HepG2 (cell line): Measurements from ENCODE around the gene ARHGEF11. TPM values are rescaled to one million over a fixed set of nuclear protein-coding genes. Genes with fewer than 3 reads are reported as not detected.

ENCODE experiments used
- AGO2 ChIP-seq: fragments of 200-400 bp; formaldehyde crosslinking; optimal IDR thresholded peaks from 2 replicates; pipeline ENCODE3; 2017; ENCODE audit warnings: mild to moderate bottlenecking, low read depth, low read length, moderate library complexity
- CCDC6 ChIP-seq: sonication (generic); formaldehyde crosslinking; IDR thresholded peaks from 2 replicates; pipeline ENCODE4 v1.8.1; 2022; ENCODE audit warnings: mild to moderate bottlenecking, missing genetic modification reagents, moderate library complexity
- HES4 ChIP-seq: sonication (generic); formaldehyde crosslinking; IDR thresholded peaks from 2 replicates; pipeline ENCODE4 v1.9.0; 2021; ENCODE audit warnings: mild to moderate bottlenecking, missing genetic modification reagents, borderline replicate concordance
- HNF4A ChIP-seq: sonication (generic); formaldehyde crosslinking; IDR thresholded peaks from 2 replicates; pipeline ENCODE4 v1.4.0; 2020; ENCODE audit warnings: missing genetic modification reagents
- IRF9 ChIP-seq: sonication (generic); formaldehyde crosslinking; IDR thresholded peaks from 2 replicates; pipeline ENCODE4 v1.8.0; 2022; ENCODE audit warnings: missing genetic modification reagents, mild to moderate bottlenecking, borderline replicate concordance
- MAZ ChIP-seq, 2 experiments: sonication (generic) in 1 of 2; formaldehyde crosslinking in 1 of 2; IDR thresholded peaks; 2 replicates each; pipeline versions ENCODE4 v1.5.0 to v1.6.1; 2012 to 2020; ENCODE audit warnings: low read depth in 2 of 2, mild to moderate bottlenecking in 2 of 2, borderline replicate concordance in 1 of 2, improper control_type of control experiment in 1 of 2, low read length in 1 of 2, missing genetic modification reagents in 1 of 2, moderate library complexity in 1 of 2
- MLLT10 ChIP-seq: sonication (generic); formaldehyde crosslinking; IDR thresholded peaks from 2 replicates; pipeline ENCODE4 v1.4.0; 2020; ENCODE audit warnings: missing genetic modification reagents
- NFIC ChIP-seq: IDR thresholded peaks from 2 replicates; pipeline ENCODE4 v1.6.1; 2012; ENCODE audit warnings: mild to moderate bottlenecking, low read length, inconsistent platforms
- SRSF9 ChIP-seq: fragments of 200-400 bp; formaldehyde crosslinking; IDR thresholded peaks from 2 replicates; pipeline ENCODE4 v1.6.1; 2018; ENCODE audit warnings: borderline replicate concordance, mild to moderate bottlenecking, low read depth, low read length; ENCODE audit not compliant: insufficient read depth, poor library complexity, severe bottlenecking
- TFDP2 ChIP-seq: sonication (generic); formaldehyde crosslinking; IDR thresholded peaks from 2 replicates; pipeline ENCODE4 v1.4.0; 2020; ENCODE audit warnings: missing genetic modification reagents
- ZFY ChIP-seq: sonication (generic); formaldehyde crosslinking; IDR thresholded peaks from 2 replicates; pipeline ENCODE4 v1.4.0; 2020; ENCODE audit warnings: missing genetic modification reagents
- ZNF3 ChIP-seq: IDR thresholded peaks from 2 replicates; pipeline ENCODE4 v1.7.0; 2017; ENCODE audit warnings: inconsistent platforms
- ZNF496 ChIP-seq: sonication (generic); formaldehyde crosslinking; IDR thresholded peaks from 2 replicates; pipeline ENCODE4 v1.8.1; 2023; ENCODE audit warnings: mild to moderate bottlenecking, moderate library complexity, missing genetic modification reagents; ENCODE audit not compliant: insufficient replicate concordance
- ZNF546 ChIP-seq: sonication (generic); formaldehyde crosslinking; conservative IDR thresholded peaks from 2 replicates; pipeline ENCODE4 v1.8.1; 2023; ENCODE audit warnings: mild to moderate bottlenecking, missing genetic modification reagents
- ZNF569 ChIP-seq: sonication (generic); formaldehyde crosslinking; IDR thresholded peaks from 2 replicates; pipeline ENCODE4 v1.5.0; 2020; ENCODE audit warnings: mild to moderate bottlenecking, missing genetic modification reagents, moderate library complexity, borderline replicate concordance
- ZNF7 ChIP-seq: IDR thresholded peaks from 2 replicates; pipeline ENCODE4 v1.6.1; 2016; ENCODE audit warnings: missing biosample characterization, missing genetic modification reagents
- ZNF83 ChIP-seq: sonication (generic); formaldehyde crosslinking; IDR thresholded peaks from 2 replicates; pipeline ENCODE4 v1.4.0; 2020; ENCODE audit warnings: missing genetic modification reagents, mild to moderate bottlenecking, borderline replicate concordance
- ZNF891 ChIP-seq: sonication (generic); formaldehyde crosslinking; IDR thresholded peaks from 2 replicates; pipeline ENCODE4 v1.5.0; 2020; ENCODE audit warnings: mild to moderate bottlenecking, missing genetic modification reagents
- ZSCAN25 ChIP-seq: sonication (generic); formaldehyde crosslinking; IDR thresholded peaks from 2 replicates; pipeline ENCODE4 v1.8.0; 2022; ENCODE audit warnings: mild to moderate bottlenecking, missing genetic modification reagents
- polyA plus RNA-seq, 8 experiments: library from polyadenylated mRNA; depleted of rRNA in 3 of 8; stranded (reverse) in 7 of 8; unstranded in 1 of 8; fragments of >200 nt; fragmentation: Illumina TruSeq in 4 of 8; extraction: Trizol in 4 of 8; gene quantifications; 2 replicates each; pipeline versions ENCODE4 v1.2.1 to v1.2.3, GENCODE V29; 2011 to 2016; ENCODE audit warnings: low read depth in 4 of 8, missing spikeins in 1 of 8, mixed read lengths in 1 of 8; ENCODE audit not compliant: insufficient read depth in 1 of 8
- total RNA-seq, 5 experiments: library from RNA; depleted of rRNA; stranded (reverse); fragments of >200 nt; fragmentation: Illumina TruSeq; extraction: Trizol; gene quantifications; 2 replicates each; pipeline ENCODE4 v1.2.3, GENCODE V29; 2016; ENCODE audit warnings: low read depth in 1 of 5
- TF ChIP-seq, protein P1 (sequence below): IDR thresholded peaks from 2 replicates; pipeline ENCODE4 v1.6.1; 2016; ENCODE audit warnings: control low read depth
- TF ChIP-seq, protein P2 (sequence below): sonication (generic); formaldehyde crosslinking; IDR thresholded peaks from 2 replicates; pipeline ENCODE4 v1.4.0; 2020; ENCODE audit warnings: mild to moderate bottlenecking, low read depth, missing genetic modification reagents
- TF ChIP-seq, protein P3 (sequence below): IDR thresholded peaks from 2 replicates; pipeline ENCODE4 v1.6.1; 2016; ENCODE audit warnings: low read depth, control low read depth

Gene ARHGEF11
- total and polyA plus RNA-seq, 2 of the 13 experiments (the other 11 are each of a cell fraction or from before 2014, with no cell fraction given), result 16.5 to 21.2 TPM

- TF ChIP-seq SRSF9 (no peak), AGO2 (no peak), ZFY (CRISPR knock-in tag) (peak; percentile 90), IRF9 (peak; percentile 25; the same call in 1 of the 2 replicates), ZSCAN25 (CRISPR knock-in tag) (0 out of 2 replicates have a peak, but pooled peaks have one; percentile 20), NFIC (no peak), ZNF83 (no peak), TFDP2 (peak; percentile 71; the same call in 1 of the 2 replicates), HES4 (CRISPR knock-in tag) (0 out of 2 replicates have a peak, but pooled peaks have one; percentile 35), MLLT10 (CRISPR knock-in tag) (no peak), MAZ (IDR thresholded peaks at IDR 0.05; ENCODE audit: borderline replicate concordance, low read depth, low read length) (peak; percentile 72), MAZ (CRISPR knock-in tag; IDR thresholded peaks at IDR 0.05; ENCODE audit: low read depth) (peak; percentile 95), ZNF569 (no peak), ZNF496 (no peak), ZNF3 (CRISPR knock-in tag) (no peak), CCDC6 (CRISPR knock-in tag) (peak; percentile 64; the same call in 1 of the 2 replicates), ZNF7 (CRISPR knock-in tag) (no peak), HNF4A (CRISPR knock-in tag) (no peak), ZNF546 (CRISPR knock-in tag) (no peak), ZNF891 (CRISPR knock-in tag) (no peak)
- TF ChIP-seq, protein P1, sequence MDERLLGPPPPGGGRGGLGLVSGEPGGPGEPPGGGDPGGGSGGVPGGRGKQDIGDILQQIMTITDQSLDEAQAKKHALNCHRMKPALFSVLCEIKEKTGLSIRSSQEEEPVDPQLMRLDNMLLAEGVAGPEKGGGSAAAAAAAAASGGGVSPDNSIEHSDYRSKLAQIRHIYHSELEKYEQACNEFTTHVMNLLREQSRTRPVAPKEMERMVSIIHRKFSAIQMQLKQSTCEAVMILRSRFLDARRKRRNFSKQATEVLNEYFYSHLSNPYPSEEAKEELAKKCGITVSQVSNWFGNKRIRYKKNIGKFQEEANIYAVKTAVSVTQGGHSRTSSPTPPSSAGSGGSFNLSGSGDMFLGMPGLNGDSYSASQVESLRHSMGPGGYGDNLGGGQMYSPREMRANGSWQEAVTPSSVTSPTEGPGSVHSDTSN (CRISPR knock-in tag), result no peak
- TF ChIP-seq, protein P2, sequence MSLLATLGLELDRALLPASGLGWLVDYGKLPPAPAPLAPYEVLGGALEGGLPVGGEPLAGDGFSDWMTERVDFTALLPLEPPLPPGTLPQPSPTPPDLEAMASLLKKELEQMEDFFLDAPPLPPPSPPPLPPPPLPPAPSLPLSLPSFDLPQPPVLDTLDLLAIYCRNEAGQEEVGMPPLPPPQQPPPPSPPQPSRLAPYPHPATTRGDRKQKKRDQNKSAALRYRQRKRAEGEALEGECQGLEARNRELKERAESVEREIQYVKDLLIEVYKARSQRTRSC (CRISPR knock-in tag), result no peak
- TF ChIP-seq, protein P3, sequence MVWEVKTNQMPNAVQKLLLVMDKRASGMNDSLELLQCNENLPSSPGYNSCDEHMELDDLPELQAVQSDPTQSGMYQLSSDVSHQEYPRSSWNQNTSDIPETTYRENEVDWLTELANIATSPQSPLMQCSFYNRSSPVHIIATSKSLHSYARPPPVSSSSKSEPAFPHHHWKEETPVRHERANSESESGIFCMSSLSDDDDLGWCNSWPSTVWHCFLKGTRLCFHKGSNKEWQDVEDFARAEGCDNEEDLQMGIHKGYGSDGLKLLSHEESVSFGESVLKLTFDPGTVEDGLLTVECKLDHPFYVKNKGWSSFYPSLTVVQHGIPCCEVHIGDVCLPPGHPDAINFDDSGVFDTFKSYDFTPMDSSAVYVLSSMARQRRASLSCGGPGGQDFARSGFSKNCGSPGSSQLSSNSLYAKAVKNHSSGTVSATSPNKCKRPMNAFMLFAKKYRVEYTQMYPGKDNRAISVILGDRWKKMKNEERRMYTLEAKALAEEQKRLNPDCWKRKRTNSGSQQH (CRISPR knock-in tag), result no peak
Observed at GRCh38 chr1:157045250-157046218, at the start of gene ARHGEF11 (continued).
